Measurements from ENCODE around the gene MPL. TPM values are rescaled to one million over a fixed set of nuclear protein-coding genes. Genes with fewer than 3 reads are reported as not detected.
A peak's percentile ranks its signal among the peaks of the same experiment; 100 is the strongest.

MPL gene
- total and polyA plus RNA-seq, 4 donors: 0.03 to 1.0 TPM; not detected in 2

DNA sequence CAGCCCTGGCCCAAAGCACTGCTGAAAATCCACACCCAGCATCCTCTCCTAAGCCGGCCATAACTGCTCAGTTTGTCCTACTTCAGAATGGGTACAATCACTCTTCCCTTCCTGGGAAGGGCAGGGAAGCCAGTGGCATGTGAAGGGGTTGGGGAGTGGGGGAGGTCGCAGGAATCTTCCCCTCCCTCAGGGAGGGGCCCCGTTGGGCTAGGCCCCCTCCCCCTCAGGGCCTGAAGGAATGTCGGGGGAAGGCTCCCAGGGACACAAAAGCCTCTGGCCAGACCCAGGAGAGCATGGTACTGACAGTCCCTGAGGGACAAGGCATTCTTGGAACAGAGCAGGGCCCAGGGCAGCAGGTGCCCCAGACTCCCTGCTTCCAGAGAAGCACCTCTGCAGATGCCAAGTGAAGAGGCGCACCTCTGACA is 29.0 kb downstream of the MPL start:
- TF ChIP-seq, protein P1, sequence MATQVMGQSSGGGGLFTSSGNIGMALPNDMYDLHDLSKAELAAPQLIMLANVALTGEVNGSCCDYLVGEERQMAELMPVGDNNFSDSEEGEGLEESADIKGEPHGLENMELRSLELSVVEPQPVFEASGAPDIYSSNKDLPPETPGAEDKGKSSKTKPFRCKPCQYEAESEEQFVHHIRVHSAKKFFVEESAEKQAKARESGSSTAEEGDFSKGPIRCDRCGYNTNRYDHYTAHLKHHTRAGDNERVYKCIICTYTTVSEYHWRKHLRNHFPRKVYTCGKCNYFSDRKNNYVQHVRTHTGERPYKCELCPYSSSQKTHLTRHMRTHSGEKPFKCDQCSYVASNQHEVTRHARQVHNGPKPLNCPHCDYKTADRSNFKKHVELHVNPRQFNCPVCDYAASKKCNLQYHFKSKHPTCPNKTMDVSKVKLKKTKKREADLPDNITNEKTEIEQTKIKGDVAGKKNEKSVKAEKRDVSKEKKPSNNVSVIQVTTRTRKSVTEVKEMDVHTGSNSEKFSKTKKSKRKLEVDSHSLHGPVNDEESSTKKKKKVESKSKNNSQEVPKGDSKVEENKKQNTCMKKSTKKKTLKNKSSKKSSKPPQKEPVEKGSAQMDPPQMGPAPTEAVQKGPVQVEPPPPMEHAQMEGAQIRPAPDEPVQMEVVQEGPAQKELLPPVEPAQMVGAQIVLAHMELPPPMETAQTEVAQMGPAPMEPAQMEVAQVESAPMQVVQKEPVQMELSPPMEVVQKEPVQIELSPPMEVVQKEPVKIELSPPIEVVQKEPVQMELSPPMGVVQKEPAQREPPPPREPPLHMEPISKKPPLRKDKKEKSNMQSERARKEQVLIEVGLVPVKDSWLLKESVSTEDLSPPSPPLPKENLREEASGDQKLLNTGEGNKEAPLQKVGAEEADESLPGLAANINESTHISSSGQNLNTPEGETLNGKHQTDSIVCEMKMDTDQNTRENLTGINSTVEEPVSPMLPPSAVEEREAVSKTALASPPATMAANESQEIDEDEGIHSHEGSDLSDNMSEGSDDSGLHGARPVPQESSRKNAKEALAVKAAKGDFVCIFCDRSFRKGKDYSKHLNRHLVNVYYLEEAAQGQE (IDR thresholded peaks at IDR 0.05): no peak
- TF ChIP-seq, protein P2, sequence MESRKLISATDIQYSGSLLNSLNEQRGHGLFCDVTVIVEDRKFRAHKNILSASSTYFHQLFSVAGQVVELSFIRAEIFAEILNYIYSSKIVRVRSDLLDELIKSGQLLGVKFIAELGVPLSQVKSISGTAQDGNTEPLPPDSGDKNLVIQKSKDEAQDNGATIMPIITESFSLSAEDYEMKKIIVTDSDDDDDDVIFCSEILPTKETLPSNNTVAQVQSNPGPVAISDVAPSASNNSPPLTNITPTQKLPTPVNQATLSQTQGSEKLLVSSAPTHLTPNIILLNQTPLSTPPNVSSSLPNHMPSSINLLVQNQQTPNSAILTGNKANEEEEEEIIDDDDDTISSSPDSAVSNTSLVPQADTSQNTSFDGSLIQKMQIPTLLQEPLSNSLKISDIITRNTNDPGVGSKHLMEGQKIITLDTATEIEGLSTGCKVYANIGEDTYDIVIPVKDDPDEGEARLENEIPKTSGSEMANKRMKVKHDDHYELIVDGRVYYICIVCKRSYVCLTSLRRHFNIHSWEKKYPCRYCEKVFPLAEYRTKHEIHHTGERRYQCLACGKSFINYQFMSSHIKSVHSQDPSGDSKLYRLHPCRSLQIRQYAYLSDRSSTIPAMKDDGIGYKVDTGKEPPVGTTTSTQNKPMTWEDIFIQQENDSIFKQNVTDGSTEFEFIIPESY (IDR thresholded peaks at IDR 0.05): no peak
- TF ChIP-seq, protein P3, sequence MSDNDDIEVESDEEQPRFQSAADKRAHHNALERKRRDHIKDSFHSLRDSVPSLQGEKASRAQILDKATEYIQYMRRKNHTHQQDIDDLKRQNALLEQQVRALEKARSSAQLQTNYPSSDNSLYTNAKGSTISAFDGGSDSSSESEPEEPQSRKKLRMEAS (IDR thresholded peaks at IDR 0.05): no peak
- TF ChIP-seq FOXA2 (IDR thresholded peaks at IDR 0.05): no peak
- TF ChIP-seq RXRA (IDR thresholded peaks at IDR 0.05): no peak
- TF ChIP-seq FOXA1 (IDR thresholded peaks at IDR 0.05): no peak
- TF ChIP-seq RAD21 (IDR thresholded peaks at IDR 0.05): no peak
- TF ChIP-seq SP1 (IDR thresholded peaks at IDR 0.05): no peak
- no peak for TF ChIP-seq YY1 (IDR thresholded peaks at IDR 0.05)
- no peak for TF ChIP-seq GABPA (IDR thresholded peaks at IDR 0.05 in 1 of 2, conservative IDR thresholded peaks at IDR 0.05 in 1 of 2)
- TF ChIP-seq, protein P4, sequence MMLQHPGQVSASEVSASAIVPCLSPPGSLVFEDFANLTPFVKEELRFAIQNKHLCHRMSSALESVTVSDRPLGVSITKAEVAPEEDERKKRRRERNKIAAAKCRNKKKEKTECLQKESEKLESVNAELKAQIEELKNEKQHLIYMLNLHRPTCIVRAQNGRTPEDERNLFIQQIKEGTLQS (IDR thresholded peaks at IDR 0.05): no peak
- Histone ChIP-seq H3K27me3 (ENCODE audit: control insufficient read depth in 4 of 4, insufficient read depth in 4 of 4, low read length in 3 of 4) (no peaks in the 10 kb centered on the region), H3K4me3 (ENCODE audit: low read depth in 1 of 3, low read length in 3 of 3) (peak overlapping the region in 2 of 3 donors; percentile 52 to 71), H3K9ac (ENCODE audit: low read depth in 1 of 2, low read length in 2 of 2) (no peak overlapping the region), H3K36me3 (ENCODE audit: control insufficient read depth in 4 of 4, insufficient read depth in 3 of 4, low read depth in 1 of 4, low read length in 3 of 4) (peaks cover 2 to 28% (median 17%) of the 10 kb centered on the region in 4 donors), H3K4me1 (ENCODE audit: control insufficient read depth in 4 of 4, insufficient read depth in 4 of 4, low read length in 3 of 4) (peaks cover 7 to 22% (median 16%) of the 10 kb centered on the region in 4 donors), H3K9me3 (ENCODE audit: control insufficient read depth in 4 of 4, low read length in 3 of 4) (no peaks in the 10 kb centered on the region), H3K27ac (ENCODE audit: low read depth in 1 of 2, low read length in 2 of 2) (peak overlapping the region in 1 of 2 donors; percentile 86)
- WGBS: 42% methylated on average over 5 of the region's 5 CpGs
- DNase-seq (ENCODE audit: low spot score): no peak

DNA sequence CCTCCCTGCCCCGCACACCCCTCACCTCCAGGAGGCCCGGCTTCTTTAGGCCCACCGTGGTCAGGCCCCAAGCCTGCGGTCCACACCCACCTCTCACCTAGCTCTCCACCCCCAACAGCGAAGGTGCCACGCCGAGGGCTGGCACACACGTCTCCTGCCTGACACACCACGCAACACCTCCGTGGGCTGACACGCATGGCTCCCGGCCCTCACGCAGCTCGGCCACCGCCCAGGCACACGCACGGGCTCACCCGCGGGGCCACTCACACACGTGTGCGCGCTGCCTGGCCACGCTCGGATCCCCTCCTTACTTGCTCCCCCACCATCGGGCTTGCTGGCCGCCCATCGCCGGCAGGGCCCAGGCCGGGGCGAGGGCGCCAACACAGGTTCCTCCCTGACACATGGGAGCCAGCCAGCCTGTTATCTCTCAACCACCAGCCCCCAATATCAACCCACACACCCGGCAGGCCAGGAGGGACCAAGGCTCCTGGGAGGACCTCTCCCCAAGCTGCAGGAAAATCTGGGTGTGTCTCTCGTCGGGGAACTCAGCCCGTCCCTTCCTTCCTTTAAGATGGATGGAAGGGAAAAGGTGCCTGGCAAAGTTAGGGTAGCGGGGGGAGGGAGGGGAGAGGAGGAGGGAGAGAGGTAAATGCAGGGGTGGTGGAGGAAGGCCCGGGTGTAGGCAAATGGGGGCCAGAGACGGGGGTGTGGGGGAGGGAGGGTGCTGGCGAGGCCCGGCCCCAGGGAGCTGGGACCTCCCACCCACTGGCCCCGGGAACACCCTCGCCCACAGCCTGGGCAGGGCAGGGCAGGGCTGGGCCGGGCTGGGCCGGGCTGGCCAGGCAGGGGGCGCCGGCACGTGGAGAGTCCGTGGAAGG is 29.6 kb downstream of the MPL start:
- peak overlapping the region; percentile 86 to 89 for H3K27ac ChIP-seq (ENCODE audit: low read depth in 1 of 2, low read length in 2 of 2)
- peak; percentile 81 for DNase-seq (ENCODE audit: low spot score)
- H3K9me3 ChIP-seq (ENCODE audit: control insufficient read depth in 4 of 4, low read length in 3 of 4): no peaks in the 10 kb centered on the region
- peak overlapping the region; percentile 47 to 64 for H3K9ac ChIP-seq (ENCODE audit: low read depth in 1 of 2, low read length in 2 of 2)
- H3K36me3 ChIP-seq (ENCODE audit: control insufficient read depth in 4 of 4, insufficient read depth in 3 of 4, low read depth in 1 of 4, low read length in 3 of 4): peaks cover 2 to 24% (median 17%) of the 10 kb centered on the region in 4 donors
- peaks cover 7 to 22% (median 16%) of the 10 kb centered on the region in 4 donors for H3K4me1 ChIP-seq (ENCODE audit: control insufficient read depth in 4 of 4, insufficient read depth in 4 of 4, low read length in 3 of 4)
- WGBS: 3% methylated on average over 48 of the region's 48 CpGs
- H3K27me3 ChIP-seq (ENCODE audit: control insufficient read depth in 4 of 4, insufficient read depth in 4 of 4, low read length in 3 of 4): no peaks in the 10 kb centered on the region
- H3K4me3 ChIP-seq (ENCODE audit: low read depth in 1 of 3, low read length in 3 of 3): peak overlapping the region; percentile 52 to 73 (median 71)
- TF ChIP-seq, protein P4 (IDR thresholded peaks at IDR 0.05): no peak
- TF ChIP-seq, protein P2 (IDR thresholded peaks at IDR 0.05): no peak
- TF ChIP-seq HNF4G (IDR thresholded peaks at IDR 0.05) (no peak), SP1 (IDR thresholded peaks at IDR 0.05) (no peak), FOXA2 (IDR thresholded peaks at IDR 0.05) (no peak), HNF4A (conservative IDR thresholded peaks at IDR 0.05) (no peak), GABPA (IDR thresholded peaks at IDR 0.05 in 1 of 2, conservative IDR thresholded peaks at IDR 0.05 in 1 of 2) (no peak), NR2F2 (IDR thresholded peaks at IDR 0.05) (no peak)
- TF ChIP-seq, protein P1 (IDR thresholded peaks at IDR 0.05): no peak
- TF ChIP-seq, protein P5, sequence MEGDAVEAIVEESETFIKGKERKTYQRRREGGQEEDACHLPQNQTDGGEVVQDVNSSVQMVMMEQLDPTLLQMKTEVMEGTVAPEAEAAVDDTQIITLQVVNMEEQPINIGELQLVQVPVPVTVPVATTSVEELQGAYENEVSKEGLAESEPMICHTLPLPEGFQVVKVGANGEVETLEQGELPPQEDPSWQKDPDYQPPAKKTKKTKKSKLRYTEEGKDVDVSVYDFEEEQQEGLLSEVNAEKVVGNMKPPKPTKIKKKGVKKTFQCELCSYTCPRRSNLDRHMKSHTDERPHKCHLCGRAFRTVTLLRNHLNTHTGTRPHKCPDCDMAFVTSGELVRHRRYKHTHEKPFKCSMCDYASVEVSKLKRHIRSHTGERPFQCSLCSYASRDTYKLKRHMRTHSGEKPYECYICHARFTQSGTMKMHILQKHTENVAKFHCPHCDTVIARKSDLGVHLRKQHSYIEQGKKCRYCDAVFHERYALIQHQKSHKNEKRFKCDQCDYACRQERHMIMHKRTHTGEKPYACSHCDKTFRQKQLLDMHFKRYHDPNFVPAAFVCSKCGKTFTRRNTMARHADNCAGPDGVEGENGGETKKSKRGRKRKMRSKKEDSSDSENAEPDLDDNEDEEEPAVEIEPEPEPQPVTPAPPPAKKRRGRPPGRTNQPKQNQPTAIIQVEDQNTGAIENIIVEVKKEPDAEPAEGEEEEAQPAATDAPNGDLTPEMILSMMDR (IDR thresholded peaks at IDR 0.05; ENCODE audit: low read depth, low read length, missing input control): no peak
